Lung (tissue), 12 donors: ENCODE data around the gene IGSF9. TPM values are rescaled to one million over a fixed set of nuclear protein-coding genes. Genes with fewer than 3 reads are reported as not detected.

Source experiments
- ATAC-seq: fragments of 200-7000 bp; cut with Tn5 transposase; one replicate; pipeline ENCODE4 v1.9.1; 2020; ENCODE audit warnings: moderate number of reproducible peaks; ENCODE audit not compliant: insufficient read depth, low FRiP score
- DNase-seq, 3 donors: peaks; one replicate each; pipeline ENCODE4 v3.0.0-alpha.2; 2013 to 2017
- H3K27ac ChIP-seq, 2 donors: one replicate each; pipeline ENCODE4 v1.5.1; 2013; ENCODE audit warnings: mild to moderate bottlenecking in 2 of 2, moderate library complexity in 2 of 2, control low read depth in 1 of 2, inconsistent platforms in 1 of 2, low read depth in 1 of 2, low read length in 1 of 2
- H3K27me3 ChIP-seq, 3 donors: one replicate each; pipeline ENCODE4 v1.5.1; 2013; ENCODE audit warnings: low read length in 2 of 3; ENCODE audit not compliant: control insufficient read depth in 3 of 3, insufficient read depth in 3 of 3
- H3K36me3 ChIP-seq, 4 donors: one replicate each; pipeline ENCODE4 v1.5.1; 2013; ENCODE audit warnings: low read length in 4 of 4, mild to moderate bottlenecking in 1 of 4, moderate library complexity in 1 of 4; ENCODE audit not compliant: control insufficient read depth in 4 of 4, insufficient read depth in 4 of 4
- H3K4me1 ChIP-seq, 5 donors: one replicate each; pipeline ENCODE4 v1.5.1; 2013; ENCODE audit warnings: low read length in 5 of 5, mild to moderate bottlenecking in 2 of 5, moderate library complexity in 1 of 5; ENCODE audit not compliant: control insufficient read depth in 5 of 5, insufficient read depth in 5 of 5
- H3K4me3 ChIP-seq: one replicate; pipeline ENCODE4 v1.5.1; 2013; ENCODE audit warnings: mild to moderate bottlenecking, control low read depth, moderate library complexity
- H3K9ac ChIP-seq, 2 donors: one replicate each; pipeline ENCODE4 v1.5.1; 2013; ENCODE audit warnings: low read length in 2 of 2, control low read depth in 1 of 2; ENCODE audit not compliant: insufficient read depth in 1 of 2
- H3K9me3 ChIP-seq, 4 donors: one replicate each; pipeline ENCODE4 v1.5.1; 2013; ENCODE audit warnings: low read length in 3 of 4, mild to moderate bottlenecking in 1 of 4, moderate library complexity in 1 of 4; ENCODE audit not compliant: control insufficient read depth in 4 of 4, insufficient read depth in 3 of 4
- CTCF ChIP-seq: IDR thresholded peaks from 2 replicates; pipeline ENCODE4 v1.5.1; 2012; ENCODE audit warnings: mild to moderate bottlenecking; ENCODE audit errors: control extremely low read depth, extremely low read depth
- WGBS, 2 donors: extraction: QIAGEN DNeasy Blood & Tissue Kit; methylation state at CpG; one replicate each; pipeline ENCODE4 v1.1.7; 2013; 5-methylcytosine and 5-hydroxymethylcytosine counted together
- polyA plus RNA-seq, 2 donors: library from polyadenylated mRNA; stranded (reverse); fragments of 200-250 nt; gene quantifications; one replicate each; pipeline ENCODE4 v1.2.1, GENCODE V29; 2013
- total RNA-seq, 2 donors: library from RNA; depleted of rRNA in 1 of 2; stranded (reverse); fragments of >200 nt in 1 of 2; gene quantifications; one replicate each; pipeline ENCODE4 v1.2.1, GENCODE V29; 2014 to 2021
- donor health status: control.
- donor health status: control.
- donor health status: Bipolar disorder and iron deficiency.
- donor health status: healthy.
- donor health status: DM: yes; HTN: yes; CAD: no.

IGSF9 gene
- total and polyA plus RNA-seq, 4 donors, result 1.4 to 4.9 (median 2.0) TPM

GRCh38 chr1:159941141-159941540, 4.3 kb downstream of the IGSF9 start:
- H3K4me1 ChIP-seq, result peaks cover 0 to 30% (median 16%) of the 10 kb centered on the region in 5 donors
- TF ChIP-seq CTCF, result no peak
- 82 to 86% methylated on average over 5 of the region's 5 CpGs for WGBS, 2 donors
- H3K4me3 ChIP-seq, result no peak overlapping the region
- H3K9ac ChIP-seq, result peak overlapping the region in 1 of 2 donors; percentile 21
- H3K36me3 ChIP-seq, result no peaks in the 10 kb centered on the region
- no peak overlapping the region for H3K27ac ChIP-seq
- DNase-seq, result no peak
- no peaks in the 10 kb centered on the region for H3K9me3 ChIP-seq
- H3K27me3 ChIP-seq, result no peaks in the 10 kb centered on the region
- ATAC-seq, result no peak

DNA sequence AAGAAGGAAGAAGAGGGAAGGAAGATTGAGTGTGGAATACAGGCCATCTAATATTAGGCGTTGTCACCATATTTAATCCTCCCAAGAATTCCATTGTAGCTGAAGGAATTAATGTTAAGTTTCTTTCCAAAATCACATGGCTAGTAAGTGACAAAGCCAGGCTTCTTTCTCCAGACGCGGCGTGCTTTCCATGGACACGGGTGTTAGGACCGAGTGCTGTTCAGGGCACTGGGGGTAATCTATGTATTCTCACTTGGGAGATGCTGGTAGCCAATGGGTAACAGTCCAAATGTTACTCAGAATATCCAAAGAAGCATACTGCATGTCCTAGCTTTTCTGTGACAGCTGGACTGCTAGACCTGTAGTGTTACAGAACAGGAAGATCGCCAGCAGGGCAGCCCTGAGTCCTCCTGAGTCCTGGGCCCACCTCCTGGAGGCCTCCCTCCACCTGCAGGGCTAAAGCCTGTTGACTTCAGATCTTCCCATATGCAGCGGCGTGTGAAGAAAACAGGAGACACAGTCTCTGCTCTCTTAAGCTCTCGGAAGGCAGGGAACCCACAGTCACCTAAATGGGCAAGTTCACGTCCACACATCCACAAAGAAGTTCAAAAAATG, 5.3 kb downstream of the IGSF9 start:
- Histone ChIP-seq H3K9me3 (no peaks in the 10 kb centered on the region), H3K27me3 (no peaks in the 10 kb centered on the region), H3K9ac (no peak overlapping the region), H3K36me3 (no peaks in the 10 kb centered on the region), H3K4me1 (peaks cover 0 to 22% (median 12%) of the 10 kb centered on the region in 5 donors), H3K4me3 (no peak overlapping the region), H3K27ac (no peak overlapping the region)
- WGBS, 2 donors, result 88 to 94% methylated on average over 11 of the region's 11 CpGs
- ATAC-seq, result no peak
- no peak for DNase-seq
- TF ChIP-seq CTCF, result no peak

- no peak for DNase-seq
- Histone ChIP-seq H3K27ac (no peak overlapping the region), H3K27me3 (no peaks in the 10 kb centered on the region), H3K4me3 (no peak overlapping the region), H3K4me1 (peaks cover 0 to 17% (median 12%) of the 10 kb centered on the region in 5 donors), H3K9me3 (no peaks in the 10 kb centered on the region), H3K9ac (no peak overlapping the region), H3K36me3 (no peaks in the 10 kb centered on the region)
- no peak for TF ChIP-seq CTCF
- 82 to 83% methylated on average over 3 of the region's 3 CpGs for WGBS, 2 donors
- no peak for ATAC-seq
Measured at GRCh38 chr1:159939678-159940002, 5.8 kb downstream of the IGSF9 start.
